ENCODE measurements around the gene VAV1.
"Not testable (repeated sequence)": the region's sequence is repeated elsewhere in the genome, so short reads cannot be mapped to it uniquely, and the experiment has no call there.

Gene VAV1

GRCh38 chr19:6737284-6737872, 35.1 kb upstream of the VAV1 start, which contains the start of gene GPR108:
Gene GPR108 (minus strand): TSS chr19:6737580. CDS start chr19:6737576, 4 bp downstream.
- peak; percentile 100 for DNase-seq

- peak; percentile 40 for DNase-seq
Measured at GRCh38 chr19:6737873-6738786, 34.4 kb upstream of the VAV1 start.

- DNase-seq: no peak
Measured at GRCh38 chr19:6738787-6739389, 33.6 kb upstream of the VAV1 start.

- DNase-seq: peak; percentile 27
Measured at GRCh38 chr19:6739390-6739882, 33.1 kb upstream of the VAV1 start, which contains the start of gene TRIP10. Gene TRIP10 (plus strand): TSS chr19:6739680. CDS start chr19:6739762, 82 bp downstream.

GRCh38 chr19:6739883-6740588, 32.5 kb upstream of the VAV1 start:
- DNase-seq: no peak

- peak; percentile 10 for DNase-seq
Measured at GRCh38 chr19:6740589-6741343, 31.7 kb upstream of the VAV1 start.

- DNase-seq: no peak
Measured at GRCh38 chr19:6743066-6743465, 29.4 kb upstream of the VAV1 start.

GRCh38 chr19:6743714-6744380, 28.7 kb upstream of the VAV1 start:
- no peak for DNase-seq

GRCh38 chr19:6744381-6745301, 27.9 kb upstream of the VAV1 start:
- DNase-seq: peak; percentile 7

GRCh38 chr19:6745965-6746364, 26.5 kb upstream of the VAV1 start:
- DNase-seq: no peak

- DNase-seq: not testable (repeated sequence)
Measured at GRCh38 chr19:6748543-6748942, 24.0 kb upstream of the VAV1 start.

GRCh38 chr19:6750062-6750461, 22.4 kb upstream of the VAV1 start:
- DNase-seq: no peak

GRCh38 chr19:6751189-6751588, 21.3 kb upstream of the VAV1 start:
- no peak for DNase-seq

- DNase-seq: no peak
Measured at GRCh38 chr19:6752256-6753177, 20.0 kb upstream of the VAV1 start.

- no peak for DNase-seq
Measured at GRCh38 chr19:6753178-6754031, 19.1 kb upstream of the VAV1 start.

- no peak for DNase-seq
Measured at GRCh38 chr19:6754136-6754535, 18.4 kb upstream of the VAV1 start.

- no peak for DNase-seq
Measured at GRCh38 chr19:6754653-6755463, 17.6 kb upstream of the VAV1 start.

Data from DMS79 treated with DMSO at 0.1 percent for 48 hours (cell line).